GM19328 (cell line): ENCODE measurements around the gene MKLN1.
"Not testable (repeated sequence)": the region's sequence is repeated elsewhere in the genome, so short reads cannot be mapped to it uniquely, and the experiment has no call there.

ENCODE experiments used
- ATAC-seq: cut with Tn5 transposase; IDR thresholded peaks from one replicate; pipeline ENCODE4 v1.9.1; 2021; ENCODE audit warnings: mild to moderate bottlenecking, moderate library complexity; ENCODE audit not compliant: unreplicated experiment

Gene MKLN1

GRCh38 chr7:131455546-131455945, 127.9 kb downstream of the MKLN1 start:
- ATAC-seq: no peak

GRCh38 chr7:131456338-131456737, 128.7 kb downstream of the MKLN1 start:
- ATAC-seq: no peak

GRCh38 chr7:131459256-131459655, 131.6 kb downstream of the MKLN1 start:
- ATAC-seq: no peak

GRCh38 chr7:131462059-131462458, 134.4 kb downstream of the MKLN1 start:
- ATAC-seq: no peak

GRCh38 chr7:131462715-131463114, 135.0 kb downstream of the MKLN1 start:
- not testable (repeated sequence) for ATAC-seq

- no peak for ATAC-seq
These were observed 139.2 kb downstream of the MKLN1 start for GRCh38 chr7:131466735-131467365.

- no peak for ATAC-seq
These were observed 140.1 kb downstream of the MKLN1 start for GRCh38 chr7:131467788-131468187.

GRCh38 chr7:131471250-131472004, 143.8 kb downstream of the MKLN1 start:
- no peak for ATAC-seq

- ATAC-seq: no peak
These were observed 149.1 kb downstream of the MKLN1 start for GRCh38 chr7:131476740-131477139.

GRCh38 chr7:131480384-131481315, 153.0 kb downstream of the MKLN1 start:
- no peak for ATAC-seq

GRCh38 chr7:131482800-131483199, 155.1 kb downstream of the MKLN1 start:
- ATAC-seq: peak; percentile 57

GRCh38 chr7:131483586-131483985, 155.9 kb downstream of the MKLN1 start:
- no peak for ATAC-seq

- ATAC-seq: no peak
These were observed 158.7 kb downstream of the MKLN1 start for GRCh38 chr7:131486346-131486745.

- ATAC-seq: no peak
These were observed 159.5 kb downstream of the MKLN1 start for GRCh38 chr7:131487217-131487616.

GRCh38 chr7:131488361-131488760, 160.7 kb downstream of the MKLN1 start:
- ATAC-seq: no peak

GRCh38 chr7:131489196-131489595, 161.5 kb downstream of the MKLN1 start:
- ATAC-seq: no peak

- no peak for ATAC-seq
These were observed 162.2 kb downstream of the MKLN1 start for GRCh38 chr7:131489881-131490280.

- no peak for ATAC-seq
These were observed 165.4 kb downstream of the MKLN1 start for GRCh38 chr7:131493081-131493480.

GRCh38 chr7:131493581-131493980, 165.9 kb downstream of the MKLN1 start:
- ATAC-seq: no peak

GRCh38 chr7:131494182-131494581, 166.5 kb downstream of the MKLN1 start:
- no peak for ATAC-seq
